Astrocyte (in vitro differentiated cells and primary cell): ENCODE data around the gene MORC2. TPM values are rescaled to one million over a fixed set of nuclear protein-coding genes. Genes with fewer than 3 reads are reported as not detected.
A peak's percentile ranks its signal among the peaks of the same experiment; 100 is the strongest.

ENCODE experiments used
- DNase-seq: peaks from one replicate; pipeline ENCODE4 v3.0.0-alpha.2; 2010; ENCODE audit warnings: low read depth
- FAIRE-seq: peaks from 2 replicates; lab custom pipeline; 2011; peaks lifted over from hg19 to GRCh38; lab: Jason Lieb, UNC
- H2AFZ ChIP-seq: 2 replicates; pipeline ENCODE4 v1.6.0; 2012; ENCODE audit warnings: low read depth, low read length, inconsistent platforms
- H3K27ac ChIP-seq: 2 replicates; pipeline ENCODE4 v1.5.1; 2011; ENCODE audit warnings: low read depth, low read length, inconsistent platforms
- H3K27me3 ChIP-seq: 2 replicates; pipeline ENCODE4 v1.6.0; 2011; ENCODE audit warnings: low read length, inconsistent platforms; ENCODE audit not compliant: insufficient read depth
- H3K36me3 ChIP-seq: 2 replicates; pipeline ENCODE4 v1.5.1; 2011; ENCODE audit warnings: low read length, inconsistent platforms; ENCODE audit not compliant: insufficient read depth
- H3K4me1 ChIP-seq: 2 replicates; pipeline ENCODE4 v1.5.1; 2011; ENCODE audit warnings: low read length, inconsistent platforms; ENCODE audit not compliant: insufficient read depth
- H3K4me2 ChIP-seq: 2 replicates; pipeline ENCODE4 v1.6.0; 2012; ENCODE audit warnings: low read length, inconsistent platforms
- H3K4me3 ChIP-seq: 2 replicates; pipeline ENCODE4 v1.5.1; 2011; ENCODE audit warnings: low read depth, mild to moderate bottlenecking, low read length, inconsistent platforms; ENCODE audit not compliant: insufficient read depth
- H3K79me2 ChIP-seq: 2 replicates; pipeline ENCODE4 v1.6.0; 2012; ENCODE audit warnings: mild to moderate bottlenecking, low read length, inconsistent platforms; ENCODE audit not compliant: insufficient read depth
- H3K9ac ChIP-seq: 2 replicates; pipeline ENCODE4 v1.6.0; 2012; ENCODE audit warnings: mild to moderate bottlenecking, low read length, inconsistent platforms
- H3K9me3 ChIP-seq: 2 replicates; pipeline ENCODE4 v1.5.1; 2012; ENCODE audit warnings: low read depth, mild to moderate bottlenecking, low read length, inconsistent platforms; ENCODE audit not compliant: insufficient read depth
- H4K20me1 ChIP-seq: 2 replicates; pipeline ENCODE4 v1.6.0; 2012; ENCODE audit warnings: low read length, inconsistent platforms; ENCODE audit not compliant: insufficient read depth
- H3K27ac Mint-ChIP-seq: one replicate; pipeline ENCODE4 v1.8.0; 2021; ENCODE audit warnings: mild to moderate bottlenecking, mixed read lengths; ENCODE audit not compliant: unreplicated experiment
- H3K27me3 Mint-ChIP-seq: one replicate; pipeline ENCODE4 v1.8.0; 2021; ENCODE audit warnings: low read depth, mixed read lengths; ENCODE audit not compliant: unreplicated experiment
- H3K36me3 Mint-ChIP-seq: one replicate; pipeline ENCODE4 v1.8.0; 2021; ENCODE audit warnings: low read depth, mixed read lengths; ENCODE audit not compliant: unreplicated experiment
- H3K4me1 Mint-ChIP-seq: one replicate; pipeline ENCODE4 v1.8.0; 2021; ENCODE audit warnings: low read depth, mixed read lengths; ENCODE audit not compliant: unreplicated experiment
- H3K4me3 Mint-ChIP-seq: one replicate; pipeline ENCODE4 v1.8.0; 2021; ENCODE audit warnings: mild to moderate bottlenecking, moderate library complexity, mixed read lengths; ENCODE audit not compliant: unreplicated experiment
- H3K9me3 Mint-ChIP-seq: one replicate; pipeline ENCODE4 v1.8.0; 2021; ENCODE audit warnings: mild to moderate bottlenecking, mixed read lengths; ENCODE audit not compliant: unreplicated experiment
- CTCF ChIP-seq: IDR thresholded peaks from 2 replicates; pipeline ENCODE4 v1.5.1; 2011; ENCODE audit warnings: low read depth, mild to moderate bottlenecking, inconsistent platforms, low read length, moderate library complexity; ENCODE audit not compliant: insufficient read depth
- EZH2 ChIP-seq: IDR thresholded peaks from 2 replicates; pipeline ENCODE4 v1.6.1; 2012; ENCODE audit warnings: mild to moderate bottlenecking, low read length, inconsistent platforms; ENCODE audit not compliant: insufficient read depth
- total RNA-seq: library from RNA; stranded (reverse); gene quantifications from 2 replicates; pipeline ENCODE4 v1.2.1, GENCODE V29; 2021

The MORC2 gene
- total RNA-seq, 1 donor from 2014 or later, result 45.9 TPM

DNA sequence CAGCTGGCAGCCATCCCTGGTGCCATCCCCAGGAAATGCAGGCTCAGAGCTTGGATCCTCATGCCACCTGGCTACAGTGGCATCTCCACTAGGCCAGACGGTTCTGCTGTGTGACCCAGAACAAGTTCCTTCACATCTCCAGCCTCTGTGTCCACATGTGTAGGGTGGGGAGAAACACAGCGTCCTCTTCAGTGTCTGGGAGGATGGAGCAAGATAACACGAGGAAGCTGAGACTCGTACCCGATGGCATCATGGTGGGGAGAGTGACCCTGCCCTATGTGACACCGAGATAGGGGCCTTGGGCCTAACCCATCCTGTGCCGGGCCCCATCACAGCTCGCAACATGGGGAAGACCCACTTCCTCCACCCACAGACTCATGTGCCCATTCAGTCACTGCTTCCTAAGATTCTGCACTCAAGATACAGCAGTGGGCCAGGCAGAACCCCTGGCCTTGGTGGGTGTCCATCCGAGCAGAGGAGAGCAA lies 78.5 kb downstream of the MORC2 start:
- H3K4me1 Mint-ChIP-seq, result peaks cover 11% of the 10 kb centered on the region
- FAIRE-seq (no peak), DNase-seq (no peak)
- Histone ChIP-seq H3K27ac (no peak overlapping the region), H3K4me1 (no peaks in the 10 kb centered on the region), H3K36me3 (no peaks in the 10 kb centered on the region), H2AFZ (no peak overlapping the region), H3K9ac (no peak overlapping the region), H3K4me2 (no peak overlapping the region), H3K4me3 (no peak overlapping the region), H3K27me3 (no peaks in the 10 kb centered on the region), H3K9me3 (no peaks in the 10 kb centered on the region), H4K20me1 (no peaks in the 10 kb centered on the region), H3K79me2 (no peaks in the 10 kb centered on the region)
- TF ChIP-seq CTCF (no peak), EZH2 (no peak)
- H3K9me3 Mint-ChIP-seq, result no peaks in the 10 kb centered on the region
- peaks cover 9% of the 10 kb centered on the region for H3K27me3 Mint-ChIP-seq
- H3K4me3 Mint-ChIP-seq, result peak overlapping the region; percentile 46
- no peak overlapping the region for H3K27ac Mint-ChIP-seq
- peaks cover 12% of the 10 kb centered on the region for H3K36me3 Mint-ChIP-seq

DNA sequence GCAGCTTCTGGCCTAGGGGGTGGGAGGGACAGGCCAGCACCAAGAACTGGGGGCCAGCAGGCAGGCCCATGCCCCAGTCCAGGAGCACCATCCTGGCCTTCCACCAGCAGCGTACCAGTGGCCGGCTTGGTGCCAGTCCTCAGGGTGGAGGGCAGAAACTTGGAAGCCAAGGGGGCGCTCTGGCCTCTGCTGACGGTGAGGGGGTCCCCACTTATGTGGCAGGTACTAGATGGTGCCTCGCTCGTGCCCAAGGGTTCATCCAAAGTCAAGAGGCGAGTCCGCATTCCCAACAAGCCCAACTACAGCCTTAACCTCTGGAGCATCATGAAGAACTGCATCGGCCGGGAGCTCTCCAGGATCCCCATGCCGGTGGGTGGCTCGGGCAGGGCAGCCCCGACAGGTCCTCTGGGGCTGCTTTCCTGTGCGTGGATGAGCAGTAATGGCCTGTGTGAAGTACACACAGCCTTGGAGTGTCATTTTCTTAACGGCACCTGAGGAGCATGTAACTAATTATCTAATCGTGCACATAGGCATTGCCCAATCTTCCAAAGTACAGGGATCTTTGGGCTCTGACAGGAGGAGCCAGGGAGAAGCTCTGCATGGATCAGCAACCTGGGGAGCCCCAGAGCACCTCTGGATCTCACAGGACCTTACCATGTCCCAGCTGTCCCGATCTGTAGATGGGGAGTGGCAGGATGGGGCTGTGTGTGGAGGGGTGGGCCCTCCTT lies 79.1 kb downstream of the MORC2 start:
- Histone ChIP-seq H3K4me2 (no peak overlapping the region), H3K79me2 (no peaks in the 10 kb centered on the region), H4K20me1 (no peaks in the 10 kb centered on the region), H3K9me3 (no peaks in the 10 kb centered on the region), H3K27me3 (no peaks in the 10 kb centered on the region), H3K27ac (no peak overlapping the region), H2AFZ (no peak overlapping the region), H3K4me1 (no peaks in the 10 kb centered on the region), H3K36me3 (no peaks in the 10 kb centered on the region), H3K9ac (no peak overlapping the region), H3K4me3 (no peak overlapping the region)
- no peaks in the 10 kb centered on the region for H3K9me3 Mint-ChIP-seq
- H3K4me1 Mint-ChIP-seq, result peaks cover 8% of the 10 kb centered on the region
- no peak overlapping the region for H3K4me3 Mint-ChIP-seq
- TF ChIP-seq EZH2 (no peak), CTCF (no peak)
- FAIRE-seq (no peak), DNase-seq (no peak)
- H3K27me3 Mint-ChIP-seq, result peaks cover 9% of the 10 kb centered on the region
- peaks cover 12% of the 10 kb centered on the region for H3K36me3 Mint-ChIP-seq
- H3K27ac Mint-ChIP-seq, result no peak overlapping the region

DNA sequence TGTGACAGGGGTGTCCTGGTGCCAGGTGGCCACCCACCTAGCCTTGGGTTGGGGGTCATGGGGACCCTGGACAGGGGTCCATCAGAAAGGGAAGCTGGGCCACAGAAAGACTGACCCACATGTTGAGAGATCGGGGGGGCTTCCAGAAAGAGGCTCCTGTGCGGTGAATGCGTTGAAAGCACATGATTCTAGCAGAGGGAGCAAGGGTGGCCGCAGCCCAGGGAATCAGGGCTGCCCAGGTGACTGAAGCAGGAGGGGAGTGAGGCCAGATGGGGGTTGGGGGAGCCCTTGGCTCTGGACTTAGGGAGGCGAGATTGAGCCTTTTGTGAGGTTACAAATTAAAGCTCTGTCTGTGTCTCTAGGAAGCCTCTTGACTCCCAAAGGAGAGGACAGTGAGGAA lies 80.7 kb downstream of the MORC2 start:
- Histone ChIP-seq H4K20me1 (no peaks in the 10 kb centered on the region), H3K4me3 (no peak overlapping the region), H2AFZ (no peak overlapping the region), H3K4me2 (no peak overlapping the region), H3K9me3 (no peaks in the 10 kb centered on the region), H3K79me2 (no peaks in the 10 kb centered on the region), H3K27ac (no peak overlapping the region), H3K36me3 (no peaks in the 10 kb centered on the region), H3K27me3 (no peaks in the 10 kb centered on the region), H3K9ac (no peak overlapping the region), H3K4me1 (no peaks in the 10 kb centered on the region)
- peaks cover 12% of the 10 kb centered on the region for H3K36me3 Mint-ChIP-seq
- no peak for TF ChIP-seq EZH2
- no peak for TF ChIP-seq CTCF
- DNase-seq, result no peak
- H3K27ac Mint-ChIP-seq, result no peak overlapping the region
- H3K4me3 Mint-ChIP-seq, result no peak overlapping the region
- H3K4me1 Mint-ChIP-seq, result no peaks in the 10 kb centered on the region
- no peaks in the 10 kb centered on the region for H3K9me3 Mint-ChIP-seq
- peaks cover 13% of the 10 kb centered on the region for H3K27me3 Mint-ChIP-seq
- FAIRE-seq, result no peak
